Spleen (tissue), 7 donors: ENCODE data around the gene CLMN.
"Not testable (repeated sequence)": the region's sequence is repeated elsewhere in the genome, so short reads cannot be mapped to it uniquely, and the experiment has no call there.

Source experiments
- POLR2A ChIP-seq, 3 donors: fragments of 450-650 bp; IDR thresholded peaks; one replicate each; pipeline ENCODE4 v1.5.1; 2017; ENCODE audit warnings: antibody characterized with exemption in 3 of 3, mild to moderate bottlenecking in 1 of 3
- TF ChIP-seq, protein P1 (sequence below), 11 experiments: fragments of 200-600 bp in 7 of 11; fragments of 450-650 bp in 4 of 11; sonication (generic) in 4 of 11; IDR thresholded peaks in 8 of 11; conservative IDR thresholded peaks in 3 of 11; 1 replicate in 7 of 11; 2 replicates in 4 of 11; pipeline versions ENCODE4 v1.4.0 to v1.8.0; 2016 to 2021; ENCODE audit warnings: antibody characterized with exemption in 11 of 11, inconsistent platforms in 4 of 11, mild to moderate bottlenecking in 1 of 11
- donor health status: DM: no; HTN: no; CAD: no; lungs with moderate emphysema.
- donor health status: DM: no; HTN: no; CAD: no.
- donor health status: DM: no; HTN: no; CAD: no.

DNA sequence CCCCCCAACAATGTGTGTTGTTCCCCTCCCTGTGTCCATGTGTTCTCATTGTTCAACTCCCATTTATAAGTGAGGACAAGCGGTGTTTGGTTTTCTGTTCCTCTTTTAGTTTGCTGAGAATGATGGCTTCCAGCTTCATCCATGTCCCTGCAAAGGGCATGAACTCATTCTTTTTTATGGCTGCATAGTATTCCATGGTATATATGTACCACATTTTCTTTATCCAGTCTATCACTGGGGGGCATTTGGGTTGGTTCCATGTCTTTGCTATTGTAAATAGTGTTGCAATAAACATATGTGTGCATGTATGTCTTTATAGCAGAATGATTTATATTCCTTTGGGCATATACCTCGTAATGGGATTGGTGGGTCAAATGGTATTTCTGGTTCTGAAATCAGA lies 118.0 kb downstream of the CLMN start:
- TF ChIP-seq, protein P1, sequence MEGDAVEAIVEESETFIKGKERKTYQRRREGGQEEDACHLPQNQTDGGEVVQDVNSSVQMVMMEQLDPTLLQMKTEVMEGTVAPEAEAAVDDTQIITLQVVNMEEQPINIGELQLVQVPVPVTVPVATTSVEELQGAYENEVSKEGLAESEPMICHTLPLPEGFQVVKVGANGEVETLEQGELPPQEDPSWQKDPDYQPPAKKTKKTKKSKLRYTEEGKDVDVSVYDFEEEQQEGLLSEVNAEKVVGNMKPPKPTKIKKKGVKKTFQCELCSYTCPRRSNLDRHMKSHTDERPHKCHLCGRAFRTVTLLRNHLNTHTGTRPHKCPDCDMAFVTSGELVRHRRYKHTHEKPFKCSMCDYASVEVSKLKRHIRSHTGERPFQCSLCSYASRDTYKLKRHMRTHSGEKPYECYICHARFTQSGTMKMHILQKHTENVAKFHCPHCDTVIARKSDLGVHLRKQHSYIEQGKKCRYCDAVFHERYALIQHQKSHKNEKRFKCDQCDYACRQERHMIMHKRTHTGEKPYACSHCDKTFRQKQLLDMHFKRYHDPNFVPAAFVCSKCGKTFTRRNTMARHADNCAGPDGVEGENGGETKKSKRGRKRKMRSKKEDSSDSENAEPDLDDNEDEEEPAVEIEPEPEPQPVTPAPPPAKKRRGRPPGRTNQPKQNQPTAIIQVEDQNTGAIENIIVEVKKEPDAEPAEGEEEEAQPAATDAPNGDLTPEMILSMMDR (IDR thresholded peaks at IDR 0.05 in 8 of 11, conservative IDR thresholded peaks at IDR 0.05 in 3 of 11), result not testable (repeated sequence)
- TF ChIP-seq POLR2A (IDR thresholded peaks at IDR 0.05), result not testable (repeated sequence)
